ENCODE measurements around the gene CCM2L. TPM values are rescaled to one million over a fixed set of nuclear protein-coding genes. Genes with fewer than 3 reads are reported as not detected.

CCM2L gene
- total RNA-seq, 4 donors from 2014 or later = 0.88 to 8.3 (median 3.9) TPM

- Histone ChIP-seq H3K9me3 (no peaks in the 10 kb centered on the region), H3K27ac (no peak overlapping the region), H3K27me3 (no peaks in the 10 kb centered on the region), H3K4me3 (no peak overlapping the region), H3K4me1 (peaks cover 0 to under 1% (median 0%) of the 10 kb centered on the region in 4 donors), H3K36me3 (no peaks in the 10 kb centered on the region)
- DNase-seq = no peak
- TF ChIP-seq CTCF (IDR thresholded peaks at IDR 0.05) (no peak), POLR2A (IDR thresholded peaks at IDR 0.05) (no peak)
These were observed 35.8 kb downstream of the CCM2L start for GRCh38 chr20:32045999-32046398.

- peaks cover 0 to 12% of the 10 kb centered on the region in 2 donors for H3K27me3 ChIP-seq
- peak in 1 of 3 donors; percentile 7 for DNase-seq
- no peaks in the 10 kb centered on the region for H3K36me3 ChIP-seq
- H3K27ac ChIP-seq = no peak overlapping the region
- peaks cover 0 to 17% (median 4%) of the 10 kb centered on the region in 4 donors for H3K4me1 ChIP-seq
- no peaks in the 10 kb centered on the region for H3K9me3 ChIP-seq
- no peak for TF ChIP-seq CTCF (IDR thresholded peaks at IDR 0.05)
- no peak for TF ChIP-seq POLR2A (IDR thresholded peaks at IDR 0.05)
- no peak overlapping the region for H3K4me3 ChIP-seq
These were observed 40.1 kb downstream of the CCM2L start for GRCh38 chr20:32050324-32050841.

GRCh38 chr20:32050851-32051556, 40.8 kb downstream of the CCM2L start:
- no peak overlapping the region for H3K4me3 ChIP-seq
- peaks cover 0 to 12% of the 10 kb centered on the region in 2 donors for H3K27me3 ChIP-seq
- H3K36me3 ChIP-seq = no peaks in the 10 kb centered on the region
- TF ChIP-seq CTCF (IDR thresholded peaks at IDR 0.05) (no peak), POLR2A (IDR thresholded peaks at IDR 0.05) (no peak)
- DNase-seq = peak in 2 of 3 donors; percentile 43 to 62
- peaks cover 0 to 17% (median 4%) of the 10 kb centered on the region in 4 donors for H3K4me1 ChIP-seq
- H3K27ac ChIP-seq = no peak overlapping the region
- no peaks in the 10 kb centered on the region for H3K9me3 ChIP-seq

- Histone ChIP-seq H3K27ac (peak overlapping the region in 2 of 4 donors; percentile 61 to 73), H3K4me3 (peak overlapping the region in 2 of 4 donors; percentile 43 to 50), H3K4me1 (peaks cover 0 to 17% (median 4%) of the 10 kb centered on the region in 4 donors), H3K36me3 (no peaks in the 10 kb centered on the region), H3K9me3 (no peaks in the 10 kb centered on the region), H3K27me3 (peaks cover 0 to 12% of the 10 kb centered on the region in 2 donors)
- TF ChIP-seq CTCF (IDR thresholded peaks at IDR 0.05) (no peak), POLR2A (IDR thresholded peaks at IDR 0.05) (no peak)
- no peak for DNase-seq
These were observed 41.5 kb downstream of the CCM2L start for GRCh38 chr20:32051720-32052089.

- Histone ChIP-seq H3K36me3 (no peaks in the 10 kb centered on the region), H3K4me3 (peak within 1 kb of the TSS; percentile 33 to 50 (median 46)), H3K9me3 (no peaks in the 10 kb centered on the region), H3K4me1 (peaks cover 0 to 17% (median 4%) of the 10 kb centered on the region in 4 donors), H3K27me3 (peaks cover 0 to 12% of the 10 kb centered on the region in 2 donors), H3K27ac (peak within 1 kb of the TSS; percentile 16 to 73 (median 59))
- DNase-seq = peak in 1 of 3 donors; percentile 54
- no peak for TF ChIP-seq CTCF (IDR thresholded peaks at IDR 0.05)
- TF ChIP-seq POLR2A (IDR thresholded peaks at IDR 0.05) = peak in 1 of 2 donors; percentile 17
These were observed 42.0 kb downstream of the CCM2L start, which contains the start of gene HCK for GRCh38 chr20:32052090-32052777. Gene HCK (plus strand): TSS chr20:32052242.
